Measurements from ENCODE around the gene SMPX. TPM values are rescaled to one million over a fixed set of nuclear protein-coding genes. Genes with fewer than 3 reads are reported as not detected.

SMPX gene
- total RNA-seq, 1 experiment from 2014 or later: not detected

GRCh38 chrX:21661316-21661715 is 96.6 kb downstream of the SMPX start:
- intact Hi-C loops (cut with micrococcal nuclease): no loop called here
- Mint-ChIP-seq H3K27ac (ENCODE audit: low read depth, unreplicated experiment) (no peak overlapping the region), H3K27me3 (ENCODE audit: insufficient read depth, unreplicated experiment) (peaks cover 50% of the 10 kb centered on the region), H3K9me3 (ENCODE audit: unreplicated experiment) (peaks cover 6% of the 10 kb centered on the region), H3K4me3 (ENCODE audit: unreplicated experiment) (no peak overlapping the region), H3K4me1 (ENCODE audit: insufficient read depth, unreplicated experiment) (no peaks in the 10 kb centered on the region), H3K36me3 (ENCODE audit: insufficient read depth, unreplicated experiment) (no peaks in the 10 kb centered on the region)
- TF ChIP-seq, protein P1, sequence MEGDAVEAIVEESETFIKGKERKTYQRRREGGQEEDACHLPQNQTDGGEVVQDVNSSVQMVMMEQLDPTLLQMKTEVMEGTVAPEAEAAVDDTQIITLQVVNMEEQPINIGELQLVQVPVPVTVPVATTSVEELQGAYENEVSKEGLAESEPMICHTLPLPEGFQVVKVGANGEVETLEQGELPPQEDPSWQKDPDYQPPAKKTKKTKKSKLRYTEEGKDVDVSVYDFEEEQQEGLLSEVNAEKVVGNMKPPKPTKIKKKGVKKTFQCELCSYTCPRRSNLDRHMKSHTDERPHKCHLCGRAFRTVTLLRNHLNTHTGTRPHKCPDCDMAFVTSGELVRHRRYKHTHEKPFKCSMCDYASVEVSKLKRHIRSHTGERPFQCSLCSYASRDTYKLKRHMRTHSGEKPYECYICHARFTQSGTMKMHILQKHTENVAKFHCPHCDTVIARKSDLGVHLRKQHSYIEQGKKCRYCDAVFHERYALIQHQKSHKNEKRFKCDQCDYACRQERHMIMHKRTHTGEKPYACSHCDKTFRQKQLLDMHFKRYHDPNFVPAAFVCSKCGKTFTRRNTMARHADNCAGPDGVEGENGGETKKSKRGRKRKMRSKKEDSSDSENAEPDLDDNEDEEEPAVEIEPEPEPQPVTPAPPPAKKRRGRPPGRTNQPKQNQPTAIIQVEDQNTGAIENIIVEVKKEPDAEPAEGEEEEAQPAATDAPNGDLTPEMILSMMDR (IDR thresholded peaks at IDR 0.05; ENCODE audit: unreplicated experiment): no peak
- BruUV-seq (replicated peaks): no TSS peak
- no peak for DNase-seq (ENCODE audit: unreplicated experiment)
- CTCF ChIA-PET: no interaction called here
- POLR2A ChIA-PET: no interaction called here

GRCh38 chrX:21660156-21660555 is 97.8 kb downstream of the SMPX start:
- POLR2A ChIA-PET: no interaction called here
- Mint-ChIP-seq H3K9me3 (ENCODE audit: unreplicated experiment) (peaks cover 6% of the 10 kb centered on the region), H3K36me3 (ENCODE audit: insufficient read depth, unreplicated experiment) (no peaks in the 10 kb centered on the region), H3K27me3 (ENCODE audit: insufficient read depth, unreplicated experiment) (peaks cover 38% of the 10 kb centered on the region), H3K4me3 (ENCODE audit: unreplicated experiment) (no peak overlapping the region), H3K27ac (ENCODE audit: low read depth, unreplicated experiment) (no peak overlapping the region), H3K4me1 (ENCODE audit: insufficient read depth, unreplicated experiment) (no peaks in the 10 kb centered on the region)
- TF ChIP-seq, protein P1 (IDR thresholded peaks at IDR 0.05; ENCODE audit: unreplicated experiment): no peak
- intact Hi-C loops (cut with micrococcal nuclease): no loop called here
- CTCF ChIA-PET: no interaction called here
- no peak for DNase-seq (ENCODE audit: unreplicated experiment)
- no TSS peak for BruUV-seq (replicated peaks)

- peaks cover 30% of the 10 kb centered on the region for H3K27me3 Mint-ChIP-seq (ENCODE audit: insufficient read depth, unreplicated experiment)
- no peak for DNase-seq (ENCODE audit: unreplicated experiment)
- intact Hi-C loops (cut with micrococcal nuclease): no loop called here
- ChIA-PET POLR2A (no interaction called here), CTCF (interaction anchor here (0.6 to 0.7 kb wide), 2 partner anchors 11 to 1718 kb away, joined by 5 to 6 read pairs; no protein-coding TSS in a partner anchor)
- no peaks in the 10 kb centered on the region for H3K36me3 Mint-ChIP-seq (ENCODE audit: insufficient read depth, unreplicated experiment)
- no peak overlapping the region for H3K4me3 Mint-ChIP-seq (ENCODE audit: unreplicated experiment)
- TF ChIP-seq, protein P1 (IDR thresholded peaks at IDR 0.05; ENCODE audit: unreplicated experiment): no peak
- H3K9me3 Mint-ChIP-seq (ENCODE audit: unreplicated experiment): peaks cover 6% of the 10 kb centered on the region
- no TSS peak for BruUV-seq (replicated peaks)
- no peaks in the 10 kb centered on the region for H3K4me1 Mint-ChIP-seq (ENCODE audit: insufficient read depth, unreplicated experiment)
- no peak overlapping the region for H3K27ac Mint-ChIP-seq (ENCODE audit: low read depth, unreplicated experiment)
Measured at GRCh38 chrX:21659320-21659719, 98.6 kb downstream of the SMPX start.

GRCh38 chrX:21658746-21659145 is 99.2 kb downstream of the SMPX start:
- CTCF ChIA-PET: interaction anchor here (0.6 to 0.7 kb wide), 2 partner anchors 10 to 1718 kb away, joined by 5 to 6 read pairs; no protein-coding TSS in a partner anchor
- Mint-ChIP-seq H3K27ac (ENCODE audit: low read depth, unreplicated experiment) (no peak overlapping the region), H3K9me3 (ENCODE audit: unreplicated experiment) (peaks cover 6% of the 10 kb centered on the region), H3K4me1 (ENCODE audit: insufficient read depth, unreplicated experiment) (no peaks in the 10 kb centered on the region), H3K4me3 (ENCODE audit: unreplicated experiment) (no peak overlapping the region), H3K36me3 (ENCODE audit: insufficient read depth, unreplicated experiment) (no peaks in the 10 kb centered on the region), H3K27me3 (ENCODE audit: insufficient read depth, unreplicated experiment) (peaks cover 24% of the 10 kb centered on the region)
- BruUV-seq (replicated peaks): no TSS peak
- POLR2A ChIA-PET: no interaction called here
- intact Hi-C loops (cut with micrococcal nuclease): no loop called here
- no peak for DNase-seq (ENCODE audit: unreplicated experiment)
- TF ChIP-seq, protein P1 (IDR thresholded peaks at IDR 0.05; ENCODE audit: unreplicated experiment): no peak

All from MCF 10A (cell line).